ENCODE measurements around the gene SMCO4.
"Not testable (repeated sequence)": the region's sequence is repeated elsewhere in the genome, so short reads cannot be mapped to it uniquely, and the experiment has no call there.

SMCO4 gene

GRCh38 chr11:93559681-93560080 lies 16.5 kb upstream of the SMCO4 start:
- no peak for DNase-seq

- DNase-seq, result no peak
Measured at GRCh38 chr11:93552874-93553273, 9.7 kb upstream of the SMCO4 start.

GRCh38 chr11:93549976-93550375 lies 6.8 kb upstream of the SMCO4 start:
- no peak for DNase-seq

GRCh38 chr11:93548679-93549319 lies 5.6 kb upstream of the SMCO4 start:
- no peak for DNase-seq

GRCh38 chr11:93547773-93548172 lies 4.6 kb upstream of the SMCO4 start:
- DNase-seq, result no peak

GRCh38 chr11:93547028-93547427 lies 3.8 kb upstream of the SMCO4 start:
- no peak for DNase-seq

- no peak for DNase-seq
Measured at GRCh38 chr11:93545566-93545965, 2.4 kb upstream of the SMCO4 start.

GRCh38 chr11:93542811-93543229 lies 371 bp downstream of the SMCO4 start:
- DNase-seq, result no peak

DNA sequence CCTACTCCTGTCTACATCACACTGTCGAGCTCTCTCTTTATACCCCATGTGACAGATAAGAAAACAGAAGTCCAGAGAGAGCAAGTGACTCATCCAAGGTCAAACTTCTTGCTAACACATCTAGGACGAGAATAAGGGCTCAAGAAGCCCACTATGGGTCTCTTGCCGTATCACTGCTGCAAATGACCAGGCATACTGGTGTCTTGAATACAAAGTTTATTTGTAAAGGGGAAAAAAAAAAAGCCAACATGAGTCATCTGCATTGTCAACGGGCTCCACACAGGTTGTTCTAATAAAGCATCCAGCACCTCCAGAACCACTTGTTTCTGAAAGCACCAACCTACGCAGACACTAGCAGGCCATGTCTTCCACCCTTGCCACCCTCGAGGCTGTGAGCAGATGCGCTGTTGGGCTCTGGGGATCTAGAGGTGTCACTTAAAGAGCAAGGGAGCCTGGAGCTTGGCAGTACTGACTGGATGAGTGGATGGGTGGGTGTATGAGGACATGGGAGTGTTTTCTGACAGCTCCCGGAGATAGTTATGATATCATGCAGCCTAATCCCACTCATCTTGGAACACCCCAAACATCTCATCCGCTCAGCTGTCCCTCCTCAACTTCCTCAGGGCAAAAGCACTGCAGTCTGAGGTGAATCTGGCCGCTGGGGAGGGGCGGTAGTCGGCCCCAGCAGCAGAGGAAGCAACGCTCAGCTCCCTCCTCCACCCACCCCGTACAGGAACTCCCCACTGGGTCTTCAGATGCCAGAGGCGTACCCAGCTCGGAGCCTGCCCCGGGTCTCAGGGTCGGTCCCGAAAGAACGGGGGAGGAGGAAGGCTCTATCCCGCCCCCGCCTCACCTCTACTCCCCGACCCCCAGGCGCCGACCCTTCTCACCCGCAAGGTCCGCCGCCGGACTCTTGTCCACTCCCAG lies 1.0 kb downstream of the SMCO4 start:
- no peak for DNase-seq

- no peak for DNase-seq
Measured at GRCh38 chr11:93540896-93541553, 2.2 kb downstream of the SMCO4 start.

GRCh38 chr11:93540337-93540736 lies 2.9 kb downstream of the SMCO4 start:
- no peak for DNase-seq

DNA sequence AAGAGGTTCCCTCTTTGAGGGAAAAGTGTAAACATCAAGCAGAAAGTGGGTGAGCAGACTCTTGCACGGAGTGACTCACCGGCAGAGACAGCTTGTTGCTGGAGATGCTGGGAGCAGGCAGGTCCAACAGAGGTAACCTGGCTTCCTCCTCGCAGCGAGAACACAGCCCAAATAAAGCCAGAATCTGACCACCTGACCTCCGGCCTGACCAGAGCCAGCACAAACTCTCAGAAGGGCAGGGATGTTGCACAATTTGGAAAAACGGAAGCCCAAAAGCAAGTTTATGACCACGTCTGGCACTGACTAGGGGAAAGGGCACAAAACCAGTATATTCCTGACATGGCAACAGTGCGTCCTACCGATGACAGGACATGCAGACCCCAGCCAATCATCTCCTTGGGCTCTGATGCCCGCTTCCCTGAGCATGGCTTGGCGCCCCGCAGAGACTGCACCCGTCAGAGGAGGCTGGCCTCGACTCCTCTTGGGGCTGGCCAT lies 5.4 kb downstream of the SMCO4 start:
- no peak for DNase-seq

DNA sequence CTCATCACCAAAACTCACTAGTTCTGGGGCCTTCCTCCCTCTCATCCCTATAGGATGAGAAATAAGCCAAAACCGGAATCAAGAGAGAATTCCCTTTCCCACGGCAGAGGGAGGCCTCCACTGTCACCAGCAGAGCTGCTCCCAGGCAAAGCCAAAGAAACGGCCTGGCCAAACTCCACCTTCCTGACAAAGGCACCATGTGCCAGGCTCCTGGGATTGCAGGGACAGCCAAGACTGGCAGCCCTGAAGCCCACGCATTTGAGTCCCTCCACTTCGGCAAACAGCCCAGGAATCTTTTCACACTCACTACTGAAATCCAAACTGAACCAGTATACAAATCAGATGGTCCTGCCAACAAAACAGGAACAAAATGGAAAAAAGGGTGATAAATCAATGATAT lies 6.1 kb downstream of the SMCO4 start:
- no peak for DNase-seq

DNA sequence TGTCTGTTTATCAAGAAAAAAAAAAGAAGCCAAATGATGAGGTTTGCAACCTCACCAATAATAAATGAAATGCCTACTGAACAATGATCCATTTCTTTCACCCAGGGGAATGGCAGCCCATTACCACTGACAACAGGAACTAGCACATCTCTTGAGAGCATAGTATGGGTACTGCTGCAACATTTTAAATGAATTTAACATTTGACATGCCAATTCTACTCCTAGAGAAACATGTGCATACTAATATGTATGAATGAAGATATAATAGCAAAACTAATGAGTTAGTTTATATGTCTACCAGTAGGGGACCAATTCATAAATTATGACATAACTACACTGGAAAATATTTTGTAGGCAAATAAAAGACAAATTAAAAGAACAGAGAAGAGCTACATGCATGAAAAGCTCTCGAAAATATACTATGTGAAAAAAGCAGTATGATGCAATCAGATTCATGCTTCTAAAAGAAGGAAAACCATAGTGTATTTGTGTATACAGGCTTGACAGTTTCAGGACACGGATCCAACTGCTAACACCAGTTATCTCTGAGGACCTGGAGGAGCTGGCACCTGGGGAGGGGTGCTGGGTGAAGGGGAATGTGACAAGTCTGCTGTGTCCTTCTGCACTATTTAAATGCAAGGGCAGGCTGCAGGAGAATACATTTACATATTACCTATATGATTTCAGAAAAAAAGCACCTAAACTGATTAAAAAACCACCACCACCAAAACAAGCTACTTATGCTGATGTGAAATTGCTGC lies 6.9 kb downstream of the SMCO4 start:
- no peak for DNase-seq

GRCh38 chr11:93535578-93535977 lies 7.6 kb downstream of the SMCO4 start:
- DNase-seq, result not testable (repeated sequence)

- DNase-seq, result no peak
Measured at GRCh38 chr11:93532806-93533205, 10.4 kb downstream of the SMCO4 start.

- DNase-seq, result no peak
Measured at GRCh38 chr11:93532281-93532789, 10.9 kb downstream of the SMCO4 start.

- DNase-seq, result no peak
Measured at GRCh38 chr11:93530468-93530826, 12.7 kb downstream of the SMCO4 start.

- no peak for DNase-seq
Measured at GRCh38 chr11:93529707-93530467, 13.3 kb downstream of the SMCO4 start.

- DNase-seq, result peak; percentile 20
Measured at GRCh38 chr11:93528757-93529645, 14.2 kb downstream of the SMCO4 start.

DNA sequence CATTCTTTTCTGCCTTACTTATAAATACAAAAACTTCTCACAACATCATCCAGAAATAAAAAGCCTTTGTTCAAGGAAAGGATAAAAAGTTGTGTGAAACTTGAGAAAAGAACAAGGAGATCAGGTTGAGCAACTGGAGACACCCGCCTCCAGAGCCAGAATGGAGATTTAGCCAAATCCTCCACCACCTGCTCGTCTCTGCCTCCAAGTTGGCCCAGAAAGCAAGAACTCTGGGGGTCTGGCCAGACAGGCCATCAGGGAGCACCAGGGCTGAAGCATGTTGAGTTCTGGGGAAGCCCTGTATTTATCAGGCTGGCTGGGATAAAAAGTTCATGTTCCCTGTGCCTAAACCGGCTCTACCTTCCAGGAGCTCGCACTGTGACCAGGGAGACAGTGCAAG lies 14.9 kb downstream of the SMCO4 start:
- no peak for DNase-seq
